HepG2 (cell line): ENCODE data around the gene TUBB. TPM values are rescaled to one million over a fixed set of nuclear protein-coding genes. Genes with fewer than 3 reads are reported as not detected.

Source experiments
- AKAP8 ChIP-seq: sonication (generic); formaldehyde crosslinking; IDR thresholded peaks from 2 replicates; pipeline ENCODE4 v1.5.1; 2020; ENCODE audit warnings: mild to moderate bottlenecking, missing genetic modification reagents
- DNMT3B ChIP-seq: conservative IDR thresholded peaks from 2 replicates; pipeline ENCODE4 v1.6.1; 2016; ENCODE audit warnings: missing biosample characterization, control low read depth
- ETV6 ChIP-seq: sonication (generic); formaldehyde crosslinking; conservative IDR thresholded peaks from 2 replicates; pipeline ENCODE4 v1.4.0; 2020; ENCODE audit warnings: missing genetic modification reagents
- HDAC2 ChIP-seq: sonication (generic); formaldehyde crosslinking; IDR thresholded peaks from 2 replicates; pipeline ENCODE4 v1.4.0; 2020; ENCODE audit warnings: missing genetic modification reagents
- IRF2 ChIP-seq: IDR thresholded peaks from 2 replicates; pipeline ENCODE4 v1.6.1; 2018; ENCODE audit warnings: missing genetic modification reagents, missing compliant biosample characterization
- KDM3A ChIP-seq: IDR thresholded peaks from 2 replicates; pipeline ENCODE4 v1.6.1; 2018; ENCODE audit warnings: low read depth, missing compliant biosample characterization
- KMT2A ChIP-seq: sonication (generic); formaldehyde crosslinking; IDR thresholded peaks from 2 replicates; pipeline ENCODE4 v1.4.0; 2020; ENCODE audit warnings: missing genetic modification reagents
- RAD21 ChIP-seq: fragments of 450-650 bp; formaldehyde crosslinking; IDR thresholded peaks from 2 replicates; pipeline ENCODE4 v1.5.0; 2020; ENCODE audit warnings: mild to moderate bottlenecking
- SKI ChIP-seq: fragments of 450-650 bp; IDR thresholded peaks from one replicate; pipeline ENCODE4 v1.6.1; 2018; ENCODE audit warnings: mild to moderate bottlenecking; ENCODE audit not compliant: partially characterized antibody
- SMAD3 ChIP-seq: sonication (generic); formaldehyde crosslinking; IDR thresholded peaks from 2 replicates; pipeline ENCODE4 v1.4.0; 2020; ENCODE audit warnings: missing genetic modification reagents
- SP1 ChIP-seq, 2 experiments: fragments of 450-650 bp in 1 of 2; sonication (generic) in 1 of 2; formaldehyde crosslinking in 1 of 2; IDR thresholded peaks; 2 replicates each; pipeline versions ENCODE4 v1.4.0 to v1.6.1; 2016 to 2020; ENCODE audit warnings: missing genetic modification reagents in 1 of 2
- THAP11 ChIP-seq: IDR thresholded peaks from 2 replicates; pipeline ENCODE4 v1.6.1; 2016; ENCODE audit warnings: missing biosample characterization, missing genetic modification reagents
- U2AF2 ChIP-seq: fragments of 200-400 bp; formaldehyde crosslinking; IDR thresholded peaks from 2 replicates; pipeline ENCODE4 v1.6.1; 2017; ENCODE audit warnings: low read depth, mild to moderate bottlenecking, low read length
- ZHX1 ChIP-seq: sonication (generic); formaldehyde crosslinking; IDR thresholded peaks from 2 replicates; pipeline ENCODE4 v1.8.1; 2022; ENCODE audit warnings: low read depth, mild to moderate bottlenecking, missing genetic modification reagents
- ZNF33B ChIP-seq: sonication (generic); formaldehyde crosslinking; IDR thresholded peaks from 2 replicates; pipeline ENCODE4 v1.5.1; 2020; ENCODE audit warnings: mild to moderate bottlenecking, missing genetic modification reagents
- ZNF343 ChIP-seq: sonication (generic); formaldehyde crosslinking; IDR thresholded peaks from 2 replicates; pipeline ENCODE4 v1.4.0; 2020; ENCODE audit warnings: mild to moderate bottlenecking, missing genetic modification reagents
- ZNF383 ChIP-seq: sonication (generic); formaldehyde crosslinking; IDR thresholded peaks from 2 replicates; pipeline ENCODE4 v1.4.0; 2020; ENCODE audit warnings: missing genetic modification reagents, mild to moderate bottlenecking, borderline replicate concordance
- ZNF451 ChIP-seq: sonication (generic); formaldehyde crosslinking; IDR thresholded peaks from 2 replicates; pipeline ENCODE4 v1.5.0; 2020; ENCODE audit warnings: mild to moderate bottlenecking, missing genetic modification reagents
- ZNF496 ChIP-seq: sonication (generic); formaldehyde crosslinking; IDR thresholded peaks from 2 replicates; pipeline ENCODE4 v1.8.1; 2023; ENCODE audit warnings: mild to moderate bottlenecking, moderate library complexity, missing genetic modification reagents; ENCODE audit not compliant: insufficient replicate concordance
- ZNF598 ChIP-seq: sonication (generic); formaldehyde crosslinking; IDR thresholded peaks from 2 replicates; pipeline ENCODE4 v1.5.1; 2020; ENCODE audit warnings: mild to moderate bottlenecking, missing genetic modification reagents, borderline replicate concordance
- ZNF629 ChIP-seq: sonication (generic); formaldehyde crosslinking; conservative IDR thresholded peaks from 2 replicates; pipeline ENCODE4 v1.5.0; 2020; ENCODE audit warnings: missing genetic modification reagents
- ZNF691 ChIP-seq: sonication (generic); formaldehyde crosslinking; IDR thresholded peaks from 2 replicates; pipeline ENCODE4 v1.4.0; 2020; ENCODE audit warnings: missing genetic modification reagents, low read depth, mild to moderate bottlenecking, borderline replicate concordance
- ZNF777 ChIP-seq: sonication (generic); formaldehyde crosslinking; IDR thresholded peaks from 2 replicates; pipeline ENCODE4 v1.4.0; 2020; ENCODE audit warnings: missing genetic modification reagents
- ZNF780A ChIP-seq: sonication (generic); formaldehyde crosslinking; IDR thresholded peaks from 2 replicates; pipeline ENCODE4 v1.8.0; 2022; ENCODE audit warnings: mild to moderate bottlenecking, missing genetic modification reagents, moderate library complexity
- polyA plus RNA-seq, 8 experiments: library from polyadenylated mRNA; depleted of rRNA in 3 of 8; stranded (reverse) in 7 of 8; unstranded in 1 of 8; fragments of >200 nt; fragmentation: Illumina TruSeq in 4 of 8; extraction: Trizol in 4 of 8; gene quantifications; 2 replicates each; pipeline versions ENCODE4 v1.2.1 to v1.2.3, GENCODE V29; 2011 to 2016; ENCODE audit warnings: low read depth in 4 of 8, missing spikeins in 1 of 8, mixed read lengths in 1 of 8; ENCODE audit not compliant: insufficient read depth in 1 of 8
- total RNA-seq, 5 experiments: library from RNA; depleted of rRNA; stranded (reverse); fragments of >200 nt; fragmentation: Illumina TruSeq; extraction: Trizol; gene quantifications; 2 replicates each; pipeline ENCODE4 v1.2.3, GENCODE V29; 2016; ENCODE audit warnings: low read depth in 1 of 5
- TF ChIP-seq, protein P1 (sequence below): sonication (generic); formaldehyde crosslinking; conservative IDR thresholded peaks from 2 replicates; pipeline ENCODE4 v1.8.1; 2023; ENCODE audit warnings: missing genetic modification reagents

TUBB gene
- total and polyA plus RNA-seq, 2 of the 13 experiments (the other 11 are each of a cell fraction or from before 2014, with no cell fraction given) = 911 to 1,163 TPM

DNA sequence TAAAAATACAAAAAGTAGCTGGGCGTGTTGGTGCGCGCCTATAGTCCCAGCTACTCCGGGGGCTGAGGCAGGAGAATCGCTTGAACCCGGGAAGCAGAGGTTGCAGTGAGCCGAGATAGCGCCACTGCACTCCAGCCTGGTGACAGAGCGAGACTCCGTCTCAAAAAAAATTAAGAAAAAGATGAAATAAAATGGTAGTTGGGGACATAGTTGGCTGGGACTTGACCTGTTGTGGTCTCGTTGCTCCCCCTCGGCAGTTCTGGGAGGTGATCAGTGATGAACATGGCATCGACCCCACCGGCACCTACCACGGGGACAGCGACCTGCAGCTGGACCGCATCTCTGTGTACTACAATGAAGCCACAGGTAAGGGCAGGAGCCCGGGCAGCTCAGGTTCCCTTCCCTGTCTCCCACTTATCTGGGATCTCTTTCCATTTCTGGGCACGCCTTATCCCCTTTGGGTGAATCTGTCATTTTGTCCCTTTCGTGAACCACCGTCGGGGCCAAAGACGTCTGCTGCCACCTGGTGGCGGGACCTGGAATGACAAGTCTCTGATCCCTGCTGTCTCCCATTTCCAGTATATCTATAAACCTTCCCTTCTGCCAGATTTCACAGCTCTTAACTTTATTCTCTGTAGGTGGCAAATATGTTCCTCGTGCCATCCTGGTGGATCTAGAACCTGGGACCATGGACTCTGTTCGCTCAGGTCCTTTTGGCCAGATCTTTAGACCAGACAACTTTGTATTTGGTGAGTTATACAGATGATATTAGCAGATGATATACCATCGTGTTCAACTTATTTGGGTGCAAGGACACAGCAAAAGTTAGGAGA, 2.3 kb downstream of the TUBB start (continued):
- TF ChIP-seq SMAD3 (CRISPR knock-in tag) (peak; percentile 69; the same call in 1 of the 2 replicates), ZNF780A (CRISPR knock-in tag) (no peak), KDM3A (CRISPR knock-in tag) (peak; percentile 87; the same call in 1 of the 2 replicates), ZNF343 (CRISPR knock-in tag) (0 out of 2 replicates have a peak, but pooled peaks have one; percentile 37), ZNF598 (CRISPR knock-in tag) (0 out of 2 replicates have a peak, but pooled peaks have one; percentile 19), ZNF496 (CRISPR knock-in tag) (no peak), ZNF777 (peak; percentile 65; the same call in 1 of the 2 replicates), THAP11 (CRISPR knock-in tag) (peak; percentile 49), SP1 (IDR thresholded peaks at IDR 0.05) (no peak), SP1 (CRISPR knock-in tag; IDR thresholded peaks at IDR 0.05) (peak; percentile 57; the same call in 1 of the 2 replicates), HDAC2 (CRISPR knock-in tag) (peak; percentile 61), ETV6 (CRISPR knock-in tag) (no peak), ZNF383 (CRISPR knock-in tag) (no peak), IRF2 (CRISPR knock-in tag) (peak; percentile 20; the same call in 1 of the 2 replicates), AKAP8 (CRISPR knock-in tag) (peak; percentile 51; the same call in 1 of the 2 replicates), ZHX1 (CRISPR knock-in tag) (0 out of 2 replicates have a peak, but pooled peaks have one; percentile 55), SKI (peak; percentile 28), ZNF691 (CRISPR knock-in tag) (peak; percentile 57; the same call in 1 of the 2 replicates), ZNF33B (CRISPR knock-in tag) (no peak), ZNF629 (CRISPR knock-in tag) (0 out of 2 replicates have a peak, but pooled peaks have one; percentile 18), DNMT3B (CRISPR knock-in tag) (0 out of 2 replicates have a peak, but pooled peaks have one; percentile 18), U2AF2 (0 out of 2 replicates have a peak, but pooled peaks have one; percentile 32), RAD21 (CRISPR knock-in tag) (peak; percentile 94), KMT2A (CRISPR knock-in tag) (peak; percentile 44; the same call in 1 of the 2 replicates), ZNF451 (CRISPR knock-in tag) (peak; percentile 47; the same call in 1 of the 2 replicates)
- TF ChIP-seq, protein P1, sequence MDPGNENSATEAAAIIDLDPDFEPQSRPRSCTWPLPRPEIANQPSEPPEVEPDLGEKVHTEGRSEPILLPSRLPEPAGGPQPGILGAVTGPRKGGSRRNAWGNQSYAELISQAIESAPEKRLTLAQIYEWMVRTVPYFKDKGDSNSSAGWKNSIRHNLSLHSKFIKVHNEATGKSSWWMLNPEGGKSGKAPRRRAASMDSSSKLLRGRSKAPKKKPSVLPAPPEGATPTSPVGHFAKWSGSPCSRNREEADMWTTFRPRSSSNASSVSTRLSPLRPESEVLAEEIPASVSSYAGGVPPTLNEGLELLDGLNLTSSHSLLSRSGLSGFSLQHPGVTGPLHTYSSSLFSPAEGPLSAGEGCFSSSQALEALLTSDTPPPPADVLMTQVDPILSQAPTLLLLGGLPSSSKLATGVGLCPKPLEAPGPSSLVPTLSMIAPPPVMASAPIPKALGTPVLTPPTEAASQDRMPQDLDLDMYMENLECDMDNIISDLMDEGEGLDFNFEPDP (CRISPR knock-in tag) = 0 out of 2 replicates have a peak, but pooled peaks have one; percentile 95
